ENCODE data around the gene PEX14. TPM values are rescaled to one million over a fixed set of nuclear protein-coding genes. Genes with fewer than 3 reads are reported as not detected.

Gene PEX14
- total RNA-seq, 1 donor from 2014 or later: 19.2 TPM

GRCh38 chr1:10514490-10515235 is 39.9 kb downstream of the PEX14 start:
- DNase-seq (ENCODE audit: low read depth): no peak
- H3K4me3 ChIP-seq (ENCODE audit: low read depth, low read length): no peak overlapping the region
- peak; percentile 72 for TF ChIP-seq CTCF (conservative IDR thresholded peaks at IDR 0.05; ENCODE audit: low read depth, low read length)

DNA sequence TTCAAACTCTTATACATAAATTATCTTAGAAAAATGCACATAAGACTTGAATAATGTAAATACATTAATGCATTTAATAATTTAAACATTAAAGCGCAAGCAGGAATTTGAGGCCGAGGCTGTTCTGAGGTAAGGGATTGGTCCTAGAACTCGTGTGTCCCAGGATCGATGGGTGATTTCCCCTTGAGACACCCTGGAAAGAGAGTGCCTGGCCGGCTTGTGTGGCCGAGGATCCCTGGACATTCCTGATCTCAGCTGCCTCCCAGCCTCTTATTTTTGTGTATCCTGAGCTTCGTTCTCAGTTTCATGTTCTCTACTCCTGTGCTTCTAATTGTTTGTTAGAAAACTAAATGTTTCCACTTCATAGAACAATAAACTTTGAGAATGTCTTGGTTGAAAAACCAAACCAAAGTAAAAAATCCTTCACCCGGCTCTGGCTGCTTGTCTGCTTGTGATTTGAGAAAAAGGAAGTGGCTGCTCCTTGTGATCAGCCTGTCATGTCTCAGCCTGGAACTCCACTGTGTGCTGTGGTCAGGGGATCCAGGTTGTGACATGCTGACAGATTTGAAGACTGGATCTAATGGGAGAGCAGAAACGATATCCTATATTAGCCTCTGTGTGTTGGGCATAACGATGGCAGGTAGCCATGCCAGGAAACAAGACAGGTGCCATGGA is 40.7 kb downstream of the PEX14 start:
- H3K4me3 ChIP-seq (ENCODE audit: low read depth, low read length): no peak overlapping the region
- no peak for TF ChIP-seq CTCF (conservative IDR thresholded peaks at IDR 0.05; ENCODE audit: low read depth, low read length)
- DNase-seq (ENCODE audit: low read depth): no peak

DNA sequence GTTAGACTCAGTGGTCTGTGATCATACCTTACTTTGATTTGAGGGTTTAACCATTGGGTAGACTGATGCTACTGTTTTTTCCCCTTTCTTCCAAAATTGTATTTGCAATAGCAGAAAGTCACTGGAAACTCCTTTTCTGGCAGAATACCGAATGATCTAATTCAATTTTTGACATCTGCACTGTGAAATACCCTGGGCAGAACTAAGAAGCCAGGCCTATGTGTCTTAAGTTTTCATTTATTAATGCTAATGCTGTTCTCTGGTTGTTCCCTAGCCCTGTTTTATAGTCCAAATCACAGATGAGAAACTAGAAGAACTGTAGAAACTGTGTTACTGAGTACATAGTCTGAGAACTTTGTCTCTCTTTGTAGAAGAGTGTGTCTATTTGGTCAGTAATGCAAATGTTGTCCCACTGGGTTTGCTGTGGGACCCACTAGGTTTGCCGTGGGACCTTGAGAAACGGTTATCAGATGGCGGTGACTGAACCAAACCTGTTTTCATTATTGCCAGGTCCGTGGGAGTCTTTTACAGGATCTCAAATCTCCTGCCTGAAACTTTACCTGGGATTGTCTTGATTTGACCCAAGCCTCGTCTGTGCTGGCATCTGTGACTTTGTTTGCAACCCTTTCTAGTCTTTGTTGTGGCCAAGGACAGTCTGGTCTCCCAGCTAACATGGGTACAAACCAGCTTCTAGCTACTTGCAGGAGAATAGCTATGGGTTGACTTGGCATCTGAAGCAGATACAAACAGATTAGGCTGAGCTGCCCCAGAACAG is 41.4 kb downstream of the PEX14 start:
- no peak for TF ChIP-seq CTCF (conservative IDR thresholded peaks at IDR 0.05; ENCODE audit: low read depth, low read length)

GRCh38 chr1:10516925-10517676 is 42.4 kb downstream of the PEX14 start:
- TF ChIP-seq CTCF (conservative IDR thresholded peaks at IDR 0.05; ENCODE audit: low read depth, low read length): no peak
- DNase-seq (ENCODE audit: low read depth): no peak
- H3K4me3 ChIP-seq (ENCODE audit: low read depth, low read length): no peak overlapping the region

More for the DNA sequence above, 41.4 kb downstream of the PEX14 start:
- DNase-seq (ENCODE audit: low read depth): no peak
- H3K4me3 ChIP-seq (ENCODE audit: low read depth, low read length): no peak overlapping the region

DNA sequence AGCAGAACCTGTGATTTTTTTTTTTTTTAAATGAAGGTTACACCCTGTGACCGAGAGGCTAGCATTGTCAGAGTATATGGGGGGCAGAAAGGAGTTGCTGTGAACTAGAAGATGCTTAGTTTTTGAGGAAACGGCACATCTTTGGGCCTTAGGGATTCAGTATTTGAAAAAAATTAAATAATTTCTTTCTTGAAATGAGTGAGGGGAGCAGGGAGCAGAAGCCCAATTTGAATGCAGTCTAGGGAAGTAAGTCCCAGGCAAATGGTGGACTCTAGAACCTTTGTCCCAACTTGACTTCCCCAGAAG is 42.9 kb downstream of the PEX14 start:
- no peak for DNase-seq (ENCODE audit: low read depth)
- H3K4me3 ChIP-seq (ENCODE audit: low read depth, low read length): no peak overlapping the region
- no peak for TF ChIP-seq CTCF (conservative IDR thresholded peaks at IDR 0.05; ENCODE audit: low read depth, low read length)

GRCh38 chr1:10519016-10519417 is 44.3 kb downstream of the PEX14 start:
- peak; percentile 21 for TF ChIP-seq CTCF (conservative IDR thresholded peaks at IDR 0.05; ENCODE audit: low read depth, low read length)
- H3K4me3 ChIP-seq (ENCODE audit: low read depth, low read length): no peak overlapping the region
- DNase-seq (ENCODE audit: low read depth): no peak

All from epithelial cell of proximal tubule (primary cell).